B cell (primary cell): ENCODE measurements around the gene BEND4. TPM values are rescaled to one million over a fixed set of nuclear protein-coding genes. Genes with fewer than 3 reads are reported as not detected.
"Not testable (repeated sequence)": the region's sequence is repeated elsewhere in the genome, so short reads cannot be mapped to it uniquely, and the experiment has no call there.

ENCODE experiments used
- ATAC-seq: fragments of 200-7000 bp; cut with Tn5 transposase; one replicate; pipeline ENCODE4 v1.10.0; 2021; ENCODE audit warnings: low read depth, mild to moderate bottlenecking, moderate number of reproducible peaks, moderate library complexity
- CTCF ChIA-PET: fragments of 350-600 bp; sonication (Branson Sonifier 250); formaldehyde crosslinking; loops from one replicate; lab custom pipeline; 2021; ENCODE audit warnings: antibody characterized with exemption, inconsistent platforms; lab: Charles Lee
- POLR2A ChIA-PET: fragments of 350-600 bp; sonication (Branson Sonifier 250); formaldehyde crosslinking; loops from one replicate; lab custom pipeline; 2021; ENCODE audit warnings: antibody characterized with exemption; lab: Charles Lee
- DNase-seq: peaks from one replicate; pipeline ENCODE4 v3.0.0; 2013
- H2AFZ ChIP-seq: 2 replicates; pipeline ENCODE4 v1.6.1; 2012; ENCODE audit warnings: mild to moderate bottlenecking, low read depth, low read length; ENCODE audit not compliant: insufficient read depth, poor library complexity, severe bottlenecking
- H3K27ac ChIP-seq, 2 donors: 1 replicate in 1 of 2; 2 replicates in 1 of 2; pipeline ENCODE4 v1.5.1; 2012 to 2013; ENCODE audit warnings: low read length in 2 of 2, mild to moderate bottlenecking in 2 of 2, moderate library complexity in 1 of 2
- H3K27me3 ChIP-seq, 4 experiments: fragments of 200-600 bp in 1 of 4; sonication (generic) in 1 of 4; replicated peaks in 1 of 4; 1 replicate in 2 of 4; 2 replicates in 2 of 4; pipeline versions ENCODE4 v1.6.1 to v1.7.0; 2013 to 2016; ENCODE audit warnings: low read length in 3 of 4, mild to moderate bottlenecking in 2 of 4, mixed read lengths in 1 of 4, moderate library complexity in 1 of 4; ENCODE audit not compliant: insufficient read depth in 4 of 4, control insufficient read depth in 3 of 4; ENCODE audit errors: control extremely low read depth in 1 of 4
- H3K36me3 ChIP-seq, 2 experiments: replicated peaks in 1 of 2; 1 replicate in 1 of 2; 2 replicates in 1 of 2; pipeline versions ENCODE4 v1.6.1 to v1.7.1; 2013; ENCODE audit warnings: low read length in 1 of 2; ENCODE audit not compliant: insufficient read depth in 2 of 2, control insufficient read depth in 1 of 2; ENCODE audit errors: control extremely low read depth in 1 of 2, extremely low read depth in 1 of 2
- H3K4me1 ChIP-seq, 2 donors: fragments of 200-600 bp in 1 of 2; sonication (generic) in 1 of 2; 1 replicate in 1 of 2; 2 replicates in 1 of 2; pipeline versions ENCODE4 v1.5.1 to v1.6.1; 2013 to 2017; ENCODE audit warnings: low read length in 2 of 2; ENCODE audit not compliant: control insufficient read depth in 2 of 2, insufficient read depth in 2 of 2
- H3K4me2 ChIP-seq: replicated peaks from 2 replicates; pipeline ENCODE3; 2012; ENCODE audit warnings: mild to moderate bottlenecking, low read depth, low read length; ENCODE audit not compliant: poor library complexity, severe bottlenecking
- H3K4me3 ChIP-seq, 5 experiments: fragments of 200-600 bp in 1 of 5; sonication (generic) in 1 of 5; 1 replicate in 3 of 5; 2 replicates in 2 of 5; pipeline versions ENCODE4 v1.5.1 to v1.7.0; 2011 to 2016; ENCODE audit warnings: low read length in 4 of 5, mild to moderate bottlenecking in 4 of 5, low read depth in 2 of 5, control low read depth in 1 of 5, moderate library complexity in 1 of 5; ENCODE audit not compliant: insufficient read depth in 1 of 5; ENCODE audit errors: control extremely low read depth in 1 of 5, extremely low read depth in 1 of 5
- H3K79me2 ChIP-seq: fragments of 200-600 bp; sonication (generic); one replicate; pipeline ENCODE4 v1.6.0; 2016; ENCODE audit warnings: low read length; ENCODE audit not compliant: control insufficient read depth, insufficient read depth
- H3K9ac ChIP-seq: fragments of 200-600 bp; sonication (generic); 2 replicates; pipeline ENCODE4 v1.6.1; 2017; ENCODE audit warnings: mild to moderate bottlenecking, low read length, moderate library complexity
- H3K9me3 ChIP-seq, 3 donors: one replicate each; pipeline versions ENCODE4 v1.6.1 to v1.7.1; 2013; ENCODE audit warnings: low read length in 2 of 3; ENCODE audit not compliant: control insufficient read depth in 2 of 3, insufficient read depth in 1 of 3; ENCODE audit errors: control extremely low read depth in 1 of 3
- H4K20me1 ChIP-seq: 2 replicates; pipeline ENCODE4 v1.6.0; 2012; ENCODE audit warnings: mild to moderate bottlenecking, low read length; ENCODE audit not compliant: insufficient read depth, control insufficient read depth, poor library complexity, severe bottlenecking
- H3K27ac Mint-ChIP-seq: one replicate; pipeline ENCODE4 v1.8.0; 2021; ENCODE audit warnings: mixed read lengths
- H3K27me3 Mint-ChIP-seq: one replicate; pipeline ENCODE4 v1.8.0; 2021; ENCODE audit warnings: mixed read lengths
- H3K4me1 Mint-ChIP-seq: one replicate; pipeline ENCODE4 v1.8.0; 2021; ENCODE audit warnings: mixed read lengths
- H3K4me3 Mint-ChIP-seq: one replicate; pipeline ENCODE4 v1.8.0; 2021; ENCODE audit warnings: mixed read lengths
- H3K9me3 Mint-ChIP-seq: one replicate; pipeline ENCODE4 v1.8.0; 2022; ENCODE audit warnings: mixed read lengths; ENCODE audit not compliant: insufficient read depth
- EZH2 ChIP-seq: IDR thresholded peaks from 2 replicates; pipeline ENCODE4 v1.6.1; 2012; ENCODE audit warnings: borderline replicate concordance, low read depth, mild to moderate bottlenecking, moderate library complexity, low read length; ENCODE audit not compliant: insufficient read depth, poor library complexity, severe bottlenecking
- WGBS: methylation state at CpG from one replicate; pipeline ENCODE4 v1.1.5; 2013; ENCODE audit warnings: missing lambda C conversion rate; ENCODE audit not compliant: insufficient coverage; 5-methylcytosine and 5-hydroxymethylcytosine counted together
- intact Hi-C: fragments of 100-400 bp; cut with micrococcal nuclease; formaldehyde crosslinking; loops from one replicate; pipeline ENCODE4 v1.10.0; 2022
- polyA plus RNA-seq: library from polyadenylated mRNA; depleted of rRNA; stranded (reverse); fragments of >200 nt; gene quantifications from 2 replicates; pipeline ENCODE4 v1.2.3, GENCODE V29; 2012
- total RNA-seq, 2 donors: library from RNA; stranded (reverse); fragments of 120-200 nt in 1 of 2; gene quantifications; 1 replicate in 1 of 2; 2 replicates in 1 of 2; pipeline versions ENCODE4 v1.2.3 to v1.2.4, GENCODE V29; 2013 to 2022
- TF ChIP-seq, protein P1 (sequence below): fragments of 200-600 bp; IDR thresholded peaks from one replicate; pipeline ENCODE4 v1.8.0; 2022; ENCODE audit warnings: antibody characterized with exemption, mild to moderate bottlenecking

The BEND4 gene
- total and polyA plus RNA-seq, 2 donors (not counting 1 experiment from before 2014, with no cell fraction given): 4.3 to 18.6 TPM

DNA sequence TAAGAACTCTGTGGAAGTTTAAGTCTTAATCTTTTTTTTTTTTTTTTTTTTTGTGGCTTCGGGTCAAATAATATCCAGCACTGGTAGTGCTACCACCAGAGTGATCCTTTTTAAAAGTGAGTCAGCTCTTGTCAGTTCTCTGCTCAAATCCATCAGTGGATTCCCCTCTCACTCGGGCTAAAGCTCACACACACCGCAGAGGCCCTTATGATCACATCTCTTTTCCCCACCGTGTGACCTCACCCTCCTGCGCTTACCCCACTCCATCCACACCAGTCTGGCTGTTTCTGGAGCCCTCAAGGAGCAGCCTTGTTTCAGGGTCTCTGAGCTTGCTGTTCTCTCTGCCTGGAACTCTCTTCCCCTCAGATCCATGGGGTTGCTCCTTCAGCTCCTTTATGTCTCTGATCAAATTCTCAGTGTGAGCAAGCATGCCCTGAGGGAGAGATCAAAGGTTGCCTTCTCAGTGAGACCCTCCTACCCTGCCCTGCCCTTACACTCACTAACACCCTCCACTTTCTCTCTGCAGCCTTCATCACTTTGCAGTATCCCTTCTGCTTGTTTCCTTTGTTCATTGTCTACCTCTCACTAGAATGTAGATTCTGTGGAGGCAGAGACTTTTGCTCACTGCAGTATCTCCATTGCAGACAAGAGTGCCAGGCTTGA, 19.8 kb upstream of the BEND4 start:
- Mint-ChIP-seq H3K27me3 (no peaks in the 10 kb centered on the region), H3K4me3 (no peak overlapping the region), H3K27ac (no peak overlapping the region), H3K9me3 (no peaks in the 10 kb centered on the region), H3K4me1 (peaks cover 11% of the 10 kb centered on the region)
- Histone ChIP-seq H3K4me2 (no peak overlapping the region), H3K27ac (no peak overlapping the region), H3K9me3 (no peaks in the 10 kb centered on the region), H2AFZ (no peak overlapping the region), H3K27me3 (no peaks in the 10 kb centered on the region), H3K9ac (no peak overlapping the region), H3K36me3 (no peaks in the 10 kb centered on the region), H3K4me3 (no peak overlapping the region), H3K4me1 (peaks cover 8 to 9% of the 10 kb centered on the region in 2 donors), H3K79me2 (peaks cover 4% of the 10 kb centered on the region), H4K20me1 (no peaks in the 10 kb centered on the region)
- DNase-seq (no peak), ATAC-seq (no peak)
- intact Hi-C loops: no loop called here
- no peak for TF ChIP-seq EZH2
- TF ChIP-seq, protein P1, sequence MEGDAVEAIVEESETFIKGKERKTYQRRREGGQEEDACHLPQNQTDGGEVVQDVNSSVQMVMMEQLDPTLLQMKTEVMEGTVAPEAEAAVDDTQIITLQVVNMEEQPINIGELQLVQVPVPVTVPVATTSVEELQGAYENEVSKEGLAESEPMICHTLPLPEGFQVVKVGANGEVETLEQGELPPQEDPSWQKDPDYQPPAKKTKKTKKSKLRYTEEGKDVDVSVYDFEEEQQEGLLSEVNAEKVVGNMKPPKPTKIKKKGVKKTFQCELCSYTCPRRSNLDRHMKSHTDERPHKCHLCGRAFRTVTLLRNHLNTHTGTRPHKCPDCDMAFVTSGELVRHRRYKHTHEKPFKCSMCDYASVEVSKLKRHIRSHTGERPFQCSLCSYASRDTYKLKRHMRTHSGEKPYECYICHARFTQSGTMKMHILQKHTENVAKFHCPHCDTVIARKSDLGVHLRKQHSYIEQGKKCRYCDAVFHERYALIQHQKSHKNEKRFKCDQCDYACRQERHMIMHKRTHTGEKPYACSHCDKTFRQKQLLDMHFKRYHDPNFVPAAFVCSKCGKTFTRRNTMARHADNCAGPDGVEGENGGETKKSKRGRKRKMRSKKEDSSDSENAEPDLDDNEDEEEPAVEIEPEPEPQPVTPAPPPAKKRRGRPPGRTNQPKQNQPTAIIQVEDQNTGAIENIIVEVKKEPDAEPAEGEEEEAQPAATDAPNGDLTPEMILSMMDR: no peak
- ChIA-PET CTCF (no interaction called here), POLR2A (no interaction called here)
- 94% methylated on average over 4 of the region's 5 CpGs for WGBS

DNA sequence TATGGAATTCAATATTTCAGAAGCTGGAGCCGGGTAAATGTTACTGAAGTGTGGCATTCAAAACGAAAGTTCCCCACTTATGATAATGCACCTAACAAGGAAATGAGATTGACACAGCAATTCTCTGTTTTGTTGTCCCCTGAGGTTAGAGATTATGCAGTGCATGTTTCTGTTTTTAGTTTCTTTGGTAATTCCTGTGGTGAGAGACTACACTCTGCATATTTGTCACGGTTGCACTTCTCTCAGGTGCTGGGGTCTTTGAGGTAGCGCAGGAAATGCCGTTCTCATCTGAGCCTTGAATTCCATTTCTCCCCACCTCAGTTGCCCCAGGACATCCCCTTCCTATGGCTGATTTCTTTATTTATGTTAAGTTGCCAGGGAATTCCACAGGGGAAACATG, 15.3 kb upstream of the BEND4 start:
- H3K4me1 Mint-ChIP-seq: peaks cover 13% of the 10 kb centered on the region
- no peak for TF ChIP-seq EZH2
- TF ChIP-seq, protein P1: no peak
- ATAC-seq (peak; percentile 84), DNase-seq (peak; percentile 51)
- ChIA-PET POLR2A (no interaction called here), CTCF (no interaction called here)
- no peak overlapping the region for H3K4me3 ChIP-seq
- H3K9ac ChIP-seq: peak overlapping the region; percentile 26
- no peak overlapping the region for H2AFZ ChIP-seq
- H3K27me3 ChIP-seq: no peaks in the 10 kb centered on the region
- no peak overlapping the region for H3K27ac Mint-ChIP-seq
- peaks cover 9% of the 10 kb centered on the region in 2 donors for H3K4me1 ChIP-seq
- peaks cover 2 to 12% (median 4%) of the 10 kb centered on the region in 3 donors for H3K9me3 ChIP-seq
- H3K79me2 ChIP-seq: peaks cover 4% of the 10 kb centered on the region
- no CpG with 5 or more reads among the region's 5 CpGs for WGBS
- H3K4me3 Mint-ChIP-seq: peak overlapping the region; percentile 59
- intact Hi-C loops: loop anchor here (1.0 kb wide), 1 partner anchor 15 kb away; the partner anchor contains the start of gene BEND4
- H3K9me3 Mint-ChIP-seq: peaks cover 4% of the 10 kb centered on the region
- H4K20me1 ChIP-seq: no peaks in the 10 kb centered on the region
- H3K36me3 ChIP-seq: no peaks in the 10 kb centered on the region
- peak overlapping the region in 1 of 2 donors; percentile 7 for H3K27ac ChIP-seq
- H3K4me2 ChIP-seq: peak overlapping the region; percentile 54
- H3K27me3 Mint-ChIP-seq: no peaks in the 10 kb centered on the region

DNA sequence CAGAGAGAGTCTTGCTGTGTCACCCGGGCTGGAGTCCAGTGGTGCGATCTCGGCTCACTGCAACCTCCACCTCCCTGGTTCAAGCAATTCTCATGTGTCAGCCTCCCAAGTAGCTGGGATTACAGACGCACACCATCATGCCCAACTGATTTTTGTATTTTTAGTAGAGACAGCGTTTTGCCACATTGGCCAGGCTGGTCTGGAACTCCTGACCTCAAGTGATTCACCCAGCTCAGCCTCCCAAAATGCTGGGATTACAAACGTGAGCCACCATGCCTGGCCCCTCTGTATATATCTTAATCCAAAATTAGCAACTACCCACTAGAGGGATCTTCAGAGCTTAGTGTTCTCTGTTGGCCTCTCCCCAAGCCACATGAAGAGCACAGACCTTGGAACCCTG, 13.7 kb upstream of the BEND4 start:
- CTCF ChIA-PET: interaction anchor here (1.3 kb wide), 1 partner anchor 15 kb away, joined by 6 read pairs; the partner anchor contains the start of gene BEND4
- H3K27ac ChIP-seq, H3K27me3 Mint-ChIP-seq, H3K27ac Mint-ChIP-seq, H3K4me1 ChIP-seq, H3K4me3 Mint-ChIP-seq, H3K27me3 ChIP-seq, H3K4me3 ChIP-seq, intact Hi-C loops, ATAC-seq, DNase-seq, H3K79me2 ChIP-seq, H2AFZ ChIP-seq, H3K4me2 ChIP-seq, POLR2A ChIA-PET, H4K20me1 ChIP-seq, H3K9ac ChIP-seq, H3K36me3 ChIP-seq, H3K9me3 Mint-ChIP-seq: not testable (repeated sequence)
- peaks cover 2 to 12% (median 4%) of the 10 kb centered on the region in 3 donors for H3K9me3 ChIP-seq
- H3K4me1 Mint-ChIP-seq: peaks cover 13% of the 10 kb centered on the region
- 87% methylated on average over 3 of the region's 6 CpGs for WGBS
